Measurements from ENCODE around the gene GPR146. TPM values are rescaled to one million over a fixed set of nuclear protein-coding genes. Genes with fewer than 3 reads are reported as not detected.

GPR146 gene
- total and polyA plus RNA-seq, 2 experiments from 2014 or later, result 2.6 to 5.2 TPM

DNA sequence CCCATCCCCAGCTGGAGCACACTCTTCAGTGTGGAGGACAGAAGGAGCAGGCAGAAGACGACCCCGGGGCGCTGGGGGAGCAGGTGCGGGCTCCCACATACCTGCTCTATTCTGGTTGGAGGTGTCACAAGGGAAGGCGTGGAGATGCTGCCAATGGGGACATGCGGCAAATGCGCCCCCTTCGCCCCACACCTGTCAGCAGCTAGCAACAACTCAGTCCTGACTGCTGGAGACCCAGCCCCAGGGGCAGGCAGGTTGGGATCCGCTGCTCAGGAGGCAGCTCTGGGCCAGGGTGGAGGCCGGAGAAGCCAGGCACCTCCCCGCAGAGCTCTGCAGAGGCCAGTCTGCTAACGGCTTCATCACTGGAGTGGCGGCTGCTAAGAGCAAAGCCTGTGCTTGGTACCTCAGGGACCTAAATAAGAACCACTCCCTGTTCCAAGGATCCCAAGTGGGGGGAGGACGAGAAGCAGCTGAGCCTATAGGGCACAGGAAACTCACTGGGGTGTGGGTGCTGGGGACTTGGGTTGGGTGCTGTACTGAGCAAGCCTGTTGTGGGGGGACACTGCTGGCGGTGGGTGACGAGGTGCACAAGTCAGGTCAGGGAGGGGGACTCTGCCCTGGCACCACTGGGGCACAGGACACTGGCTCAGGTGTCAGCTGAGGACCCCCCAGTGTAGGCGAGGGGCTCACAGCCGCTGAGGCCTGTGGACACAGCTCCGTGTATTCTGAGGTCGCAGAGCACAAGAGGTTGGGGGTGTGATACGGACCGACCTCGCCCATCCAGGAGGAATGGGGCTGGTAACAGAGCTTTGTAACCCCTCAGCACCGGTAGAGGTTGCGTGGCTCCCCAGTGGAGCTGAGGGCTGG is 19.2 kb upstream of the GPR146 start:
- no peak overlapping the region for H3K4me3 ChIP-seq
- no peaks in the 10 kb centered on the region for H3K27me3 ChIP-seq
- no peaks in the 10 kb centered on the region for H3K36me3 ChIP-seq (replicated peaks; ENCODE audit: insufficient read depth, low read depth)
- WGBS (ENCODE audit: low lambda C conversion rate, missing lambda C conversion rate), result 92% methylated on average over 25 of the region's 25 CpGs
- peaks cover 16% of the 10 kb centered on the region for H4K20me1 ChIP-seq (ENCODE audit: insufficient read depth, poor library complexity, severe bottlenecking)
- peaks cover 68% of the 10 kb centered on the region for H3K79me2 ChIP-seq
- H3K27ac ChIP-seq, result no peak overlapping the region
- no peak overlapping the region for H3K4me2 ChIP-seq
- peaks cover 18% of the 10 kb centered on the region for H3K4me1 ChIP-seq (ENCODE audit: insufficient read depth)
- DNase-seq (ENCODE audit: low spot score), result no peak
- no peaks in the 10 kb centered on the region for H3K9me3 ChIP-seq (ENCODE audit: low read depth)
- H2AFZ ChIP-seq, result no peak overlapping the region
- no peak for TF ChIP-seq EZH2 (IDR thresholded peaks at IDR 0.05; ENCODE audit: borderline replicate concordance)
- TF ChIP-seq, protein P1, sequence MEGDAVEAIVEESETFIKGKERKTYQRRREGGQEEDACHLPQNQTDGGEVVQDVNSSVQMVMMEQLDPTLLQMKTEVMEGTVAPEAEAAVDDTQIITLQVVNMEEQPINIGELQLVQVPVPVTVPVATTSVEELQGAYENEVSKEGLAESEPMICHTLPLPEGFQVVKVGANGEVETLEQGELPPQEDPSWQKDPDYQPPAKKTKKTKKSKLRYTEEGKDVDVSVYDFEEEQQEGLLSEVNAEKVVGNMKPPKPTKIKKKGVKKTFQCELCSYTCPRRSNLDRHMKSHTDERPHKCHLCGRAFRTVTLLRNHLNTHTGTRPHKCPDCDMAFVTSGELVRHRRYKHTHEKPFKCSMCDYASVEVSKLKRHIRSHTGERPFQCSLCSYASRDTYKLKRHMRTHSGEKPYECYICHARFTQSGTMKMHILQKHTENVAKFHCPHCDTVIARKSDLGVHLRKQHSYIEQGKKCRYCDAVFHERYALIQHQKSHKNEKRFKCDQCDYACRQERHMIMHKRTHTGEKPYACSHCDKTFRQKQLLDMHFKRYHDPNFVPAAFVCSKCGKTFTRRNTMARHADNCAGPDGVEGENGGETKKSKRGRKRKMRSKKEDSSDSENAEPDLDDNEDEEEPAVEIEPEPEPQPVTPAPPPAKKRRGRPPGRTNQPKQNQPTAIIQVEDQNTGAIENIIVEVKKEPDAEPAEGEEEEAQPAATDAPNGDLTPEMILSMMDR (IDR thresholded peaks at IDR 0.05; ENCODE audit: poor library complexity), result no peak
- no peak for TF ChIP-seq EZH2phosphoT487 (IDR thresholded peaks at IDR 0.05; ENCODE audit: low read depth, severe bottlenecking, unreplicated experiment)
- H3K9me2 ChIP-seq (replicated peaks; ENCODE audit: insufficient read depth), result no peaks in the 10 kb centered on the region

- WGBS (ENCODE audit: low lambda C conversion rate, missing lambda C conversion rate), result 86% methylated on average over 31 of the region's 31 CpGs
- Histone ChIP-seq H3K79me2 (peaks cover 63% of the 10 kb centered on the region), H3K4me2 (peak overlapping the region; percentile 84), H3K4me3 (no peak overlapping the region), H2AFZ (no peak overlapping the region), H3K4me1 (ENCODE audit: insufficient read depth) (peaks cover 18% of the 10 kb centered on the region), H3K36me3 (replicated peaks; ENCODE audit: insufficient read depth, low read depth) (no peaks in the 10 kb centered on the region), H3K9me2 (replicated peaks; ENCODE audit: insufficient read depth) (no peaks in the 10 kb centered on the region), H3K27me3 (no peaks in the 10 kb centered on the region), H3K27ac (no peak overlapping the region), H3K9me3 (ENCODE audit: low read depth) (no peaks in the 10 kb centered on the region), H4K20me1 (ENCODE audit: insufficient read depth, poor library complexity, severe bottlenecking) (peaks cover 16% of the 10 kb centered on the region)
- no peak for DNase-seq (ENCODE audit: low spot score)
- no peak for TF ChIP-seq EZH2 (IDR thresholded peaks at IDR 0.05; ENCODE audit: borderline replicate concordance)
- TF ChIP-seq, protein P1 (IDR thresholded peaks at IDR 0.05; ENCODE audit: poor library complexity), result no peak
- TF ChIP-seq EZH2phosphoT487 (IDR thresholded peaks at IDR 0.05; ENCODE audit: low read depth, severe bottlenecking, unreplicated experiment), result no peak
Measured at GRCh38 chr7:1025743-1026581, 18.4 kb upstream of the GPR146 start.

DNA sequence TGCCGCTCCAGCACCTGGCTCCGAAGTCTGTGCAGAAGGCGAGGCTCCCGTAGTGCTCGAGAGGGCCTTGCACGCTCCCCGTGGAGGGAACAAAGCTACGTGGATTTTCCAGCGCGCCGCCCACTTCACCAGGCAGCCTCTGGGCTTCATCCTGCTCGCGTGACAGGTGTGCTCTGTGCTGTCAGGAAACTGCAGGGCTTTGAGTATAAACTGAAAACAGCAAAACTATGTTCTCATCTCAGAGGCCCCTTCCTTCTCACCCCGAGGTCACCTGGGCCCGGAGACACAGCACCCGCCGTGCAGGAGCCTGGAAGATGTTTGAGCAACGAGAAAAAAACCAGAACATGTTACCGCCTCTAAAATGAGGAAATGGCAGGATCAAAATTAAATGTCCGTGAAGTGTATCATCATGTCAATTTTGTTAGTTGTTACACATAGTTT is 17.6 kb upstream of the GPR146 start:
- TF ChIP-seq EZH2 (IDR thresholded peaks at IDR 0.05; ENCODE audit: borderline replicate concordance) (no peak), EZH2phosphoT487 (IDR thresholded peaks at IDR 0.05; ENCODE audit: low read depth, severe bottlenecking, unreplicated experiment) (no peak)
- TF ChIP-seq, protein P1 (IDR thresholded peaks at IDR 0.05; ENCODE audit: poor library complexity), result no peak
- Histone ChIP-seq H3K9me2 (replicated peaks; ENCODE audit: insufficient read depth) (no peaks in the 10 kb centered on the region), H3K36me3 (replicated peaks; ENCODE audit: insufficient read depth, low read depth) (no peaks in the 10 kb centered on the region), H4K20me1 (ENCODE audit: insufficient read depth, poor library complexity, severe bottlenecking) (peaks cover 16% of the 10 kb centered on the region), H3K4me1 (ENCODE audit: insufficient read depth) (peaks cover 18% of the 10 kb centered on the region), H3K27me3 (no peaks in the 10 kb centered on the region), H3K27ac (no peak overlapping the region), H2AFZ (no peak overlapping the region), H3K9me3 (ENCODE audit: low read depth) (no peaks in the 10 kb centered on the region), H3K79me2 (peaks cover 59% of the 10 kb centered on the region), H3K4me2 (peak overlapping the region; percentile 84), H3K4me3 (no peak overlapping the region)
- 80% methylated on average over 20 of the region's 20 CpGs for WGBS (ENCODE audit: low lambda C conversion rate, missing lambda C conversion rate)
- DNase-seq (ENCODE audit: low spot score), result no peak
